GM19372 (cell line): ENCODE results near the gene DYRK1A.

Experiments used
- ATAC-seq: cut with Tn5 transposase; IDR thresholded peaks from one replicate; pipeline ENCODE4 v1.9.1; 2021; ENCODE audit warnings: mild to moderate bottlenecking, low read depth, moderate library complexity; ENCODE audit not compliant: unreplicated experiment

DYRK1A gene

GRCh38 chr21:37383784-37384311 lies 17.3 kb downstream of the DYRK1A start:
- no peak for ATAC-seq

- ATAC-seq: no peak
These were observed 17.8 kb downstream of the DYRK1A start for GRCh38 chr21:37384416-37384815.

GRCh38 chr21:37385179-37385765 lies 18.7 kb downstream of the DYRK1A start:
- ATAC-seq: no peak

- no peak for ATAC-seq
These were observed 19.6 kb downstream of the DYRK1A start for GRCh38 chr21:37386151-37386550.

- no peak for ATAC-seq
These were observed 22.9 kb downstream of the DYRK1A start for GRCh38 chr21:37389456-37389855.

- no peak for ATAC-seq
These were observed 25.1 kb downstream of the DYRK1A start for GRCh38 chr21:37391666-37392065.

GRCh38 chr21:37392441-37392840 lies 25.9 kb downstream of the DYRK1A start:
- ATAC-seq: no peak

- ATAC-seq: no peak
These were observed 26.5 kb downstream of the DYRK1A start for GRCh38 chr21:37393030-37393429.

GRCh38 chr21:37393786-37394185 lies 27.2 kb downstream of the DYRK1A start:
- ATAC-seq: no peak

- no peak for ATAC-seq
These were observed 29.4 kb downstream of the DYRK1A start for GRCh38 chr21:37395961-37396360.

GRCh38 chr21:37396855-37397254 lies 30.3 kb downstream of the DYRK1A start:
- no peak for ATAC-seq

- ATAC-seq: no peak
These were observed 32.1 kb downstream of the DYRK1A start for GRCh38 chr21:37398697-37399096.

GRCh38 chr21:37402251-37402867 lies 35.8 kb downstream of the DYRK1A start:
- ATAC-seq: no peak

- ATAC-seq: no peak
These were observed 39.1 kb downstream of the DYRK1A start for GRCh38 chr21:37405629-37406028.

GRCh38 chr21:37407719-37408420 lies 41.3 kb downstream of the DYRK1A start:
- no peak for ATAC-seq

- ATAC-seq: no peak
These were observed 42.1 kb downstream of the DYRK1A start for GRCh38 chr21:37408464-37409193.

GRCh38 chr21:37410639-37411038 lies 44.1 kb downstream of the DYRK1A start:
- ATAC-seq: no peak

- no peak for ATAC-seq
These were observed 46.2 kb downstream of the DYRK1A start for GRCh38 chr21:37412603-37413360.

- ATAC-seq: no peak
These were observed 47.1 kb downstream of the DYRK1A start for GRCh38 chr21:37413553-37414291.
